Uterus (tissue), 2 donors: ENCODE results near the gene NRXN2.

ENCODE experiments used
- CTCF ChIP-seq, 4 experiments: fragments of 200-600 bp in 2 of 4; fragments of 450-650 bp in 2 of 4; sonication (generic) in 2 of 4; IDR thresholded peaks; one replicate each; pipeline ENCODE4 v1.5.1; 2016 to 2019; ENCODE audit warnings: antibody characterized with exemption in 4 of 4, mild to moderate bottlenecking in 2 of 4, moderate library complexity in 1 of 4
- POLR2A ChIP-seq, 2 donors: fragments of 450-650 bp; IDR thresholded peaks; one replicate each; pipeline ENCODE4 v1.6.1; 2016; ENCODE audit warnings: antibody characterized with exemption in 2 of 2, mild to moderate bottlenecking in 1 of 2, moderate library complexity in 1 of 2

GRCh38 chr11:64568584-64569140 is 154.3 kb downstream of the NRXN2 start:
- TF ChIP-seq CTCF (IDR thresholded peaks at IDR 0.05) (no peak), POLR2A (IDR thresholded peaks at IDR 0.05) (no peak)
